Naive thymus-derived CD4-positive, alpha-beta T cell (primary cell): ENCODE data around the gene OTOA. TPM values are rescaled to one million over a fixed set of nuclear protein-coding genes. Genes with fewer than 3 reads are reported as not detected.
"Not testable (repeated sequence)": the region's sequence is repeated elsewhere in the genome, so short reads cannot be mapped to it uniquely, and the experiment has no call there.

Source experiments
- ATAC-seq: fragments of 150-1000 bp; cut with Tn5 transposase; 2 replicates; pipeline ENCODE4 v1.10.0; 2021; ENCODE audit warnings: mild to moderate bottlenecking, moderate library complexity
- CTCF ChIA-PET: fragments of 350-600 bp; sonication (Branson Sonifier 250); formaldehyde crosslinking; loops from one replicate; lab custom pipeline; 2021; ENCODE audit warnings: antibody characterized with exemption; lab: Charles Lee
- POLR2A ChIA-PET: fragments of 350-600 bp; sonication (Branson Sonifier 250); formaldehyde crosslinking; loops from one replicate; lab custom pipeline; 2021; ENCODE audit warnings: antibody characterized with exemption, inconsistent platforms; lab: Charles Lee
- DNase-seq, 9 donors: peaks; one replicate each; pipeline versions ENCODE4 v3.0.0 to v3.0.0-alpha.2; 2020 to 2022; ENCODE audit warnings: mixed read lengths in 1 of 9
- H3K27ac ChIP-seq: one replicate; pipeline ENCODE4 v1.7.0; 2013; ENCODE audit warnings: mild to moderate bottlenecking, low read depth, low read length, moderate library complexity
- H3K27me3 ChIP-seq, 2 donors: one replicate each; pipeline ENCODE4 v1.7.0; 2013; ENCODE audit warnings: low read length in 2 of 2, mild to moderate bottlenecking in 2 of 2, moderate library complexity in 2 of 2; ENCODE audit not compliant: control insufficient read depth in 2 of 2, insufficient read depth in 2 of 2
- H3K36me3 ChIP-seq, 3 experiments: 1 replicate in 2 of 3; 2 replicates in 1 of 3; pipeline ENCODE4 v1.7.0; 2013; ENCODE audit warnings: low read length in 3 of 3, mild to moderate bottlenecking in 3 of 3, moderate library complexity in 1 of 3; ENCODE audit not compliant: insufficient read depth in 3 of 3, control insufficient read depth in 2 of 3
- H3K4me1 ChIP-seq, 2 donors: one replicate each; pipeline ENCODE4 v1.7.0; 2013; ENCODE audit warnings: low read length in 2 of 2, mild to moderate bottlenecking in 2 of 2, moderate library complexity in 1 of 2; ENCODE audit not compliant: control insufficient read depth in 2 of 2, insufficient read depth in 2 of 2
- H3K4me3 ChIP-seq: 2 replicates; pipeline ENCODE4 v1.7.0; 2013; ENCODE audit warnings: mild to moderate bottlenecking, low read length
- H3K9me3 ChIP-seq, 3 experiments: 1 replicate in 2 of 3; 2 replicates in 1 of 3; pipeline ENCODE4 v1.7.0; 2013; ENCODE audit warnings: low read length in 3 of 3; ENCODE audit not compliant: control insufficient read depth in 2 of 3
- H3K27ac Mint-ChIP-seq, 9 donors: one replicate each; pipeline ENCODE4 v1.8.0; 2020 to 2022; ENCODE audit warnings: mixed read lengths in 9 of 9, mild to moderate bottlenecking in 8 of 9, moderate library complexity in 5 of 9, inconsistent platforms in 2 of 9
- H3K27me3 Mint-ChIP-seq, 5 donors: one replicate each; pipeline ENCODE4 v1.8.0; 2021 to 2022; ENCODE audit warnings: mixed read lengths in 5 of 5, mild to moderate bottlenecking in 1 of 5
- H3K36me3 Mint-ChIP-seq, 5 donors: one replicate each; pipeline ENCODE4 v1.8.0; 2020 to 2022; ENCODE audit warnings: mixed read lengths in 5 of 5, mild to moderate bottlenecking in 3 of 5, inconsistent platforms in 1 of 5
- H3K4me1 Mint-ChIP-seq, 7 donors: one replicate each; pipeline ENCODE4 v1.8.0; 2020 to 2022; ENCODE audit warnings: mixed read lengths in 7 of 7, mild to moderate bottlenecking in 3 of 7, inconsistent platforms in 1 of 7
- H3K4me3 Mint-ChIP-seq, 10 donors: one replicate each; pipeline ENCODE4 v1.8.0; 2020 to 2022; ENCODE audit warnings: mild to moderate bottlenecking in 10 of 10, mixed read lengths in 10 of 10, moderate library complexity in 6 of 10, inconsistent platforms in 2 of 10
- H3K9me3 Mint-ChIP-seq, 11 donors: one replicate each; pipeline ENCODE4 v1.8.0; 2020 to 2022; ENCODE audit warnings: mixed read lengths in 11 of 11, mild to moderate bottlenecking in 4 of 11, inconsistent platforms in 1 of 11, moderate library complexity in 1 of 11
- intact Hi-C, 2 donors: fragments of 100-400 bp; cut with micrococcal nuclease; formaldehyde crosslinking; loops; one replicate each; pipeline ENCODE4 v1.15.1; 2023
- polyA plus RNA-seq, 2 donors: library from polyadenylated mRNA; unstranded; fragments of 300-500 nt; fragmentation: Illumina TruSeq; gene quantifications; one replicate each; pipeline ENCODE4 v1.2.3, GENCODE V29; 2021
- total RNA-seq, 6 experiments: library from RNA in 5 of 6; stranded (reverse) in 5 of 6; gene quantifications; 1 replicate in 5 of 6; 2 replicates in 1 of 6; pipeline ENCODE4 v1.2.3 and lab custom pipeline; 2021 to 2026

The OTOA gene
- total and polyA plus RNA-seq, 7 experiments from 2014 or later: 0.04 to 0.17 (median 0.11) TPM; not detected in 2

DNA sequence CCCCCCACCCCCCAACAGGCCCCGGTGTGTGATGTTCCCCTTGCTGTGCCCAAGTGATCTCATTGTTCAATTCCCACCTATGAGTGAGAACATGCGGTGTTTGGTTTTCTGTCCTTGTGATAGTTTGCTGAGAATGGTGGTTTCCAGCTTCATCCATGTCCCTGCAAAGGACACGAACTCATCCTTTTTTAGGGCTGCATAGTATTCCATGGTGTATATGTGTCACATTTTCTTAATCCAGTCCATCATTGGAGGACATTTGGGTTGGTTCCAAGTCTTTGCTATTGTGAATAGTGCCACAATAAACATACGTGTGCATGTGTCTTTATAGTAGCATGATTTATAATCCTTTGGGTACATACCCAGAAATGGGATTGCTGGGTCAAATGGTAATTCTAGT lies 27.2 kb downstream of the OTOA start:
- H3K27me3 Mint-ChIP-seq, H3K9me3 Mint-ChIP-seq, intact Hi-C loops: not testable (repeated sequence)

DNA sequence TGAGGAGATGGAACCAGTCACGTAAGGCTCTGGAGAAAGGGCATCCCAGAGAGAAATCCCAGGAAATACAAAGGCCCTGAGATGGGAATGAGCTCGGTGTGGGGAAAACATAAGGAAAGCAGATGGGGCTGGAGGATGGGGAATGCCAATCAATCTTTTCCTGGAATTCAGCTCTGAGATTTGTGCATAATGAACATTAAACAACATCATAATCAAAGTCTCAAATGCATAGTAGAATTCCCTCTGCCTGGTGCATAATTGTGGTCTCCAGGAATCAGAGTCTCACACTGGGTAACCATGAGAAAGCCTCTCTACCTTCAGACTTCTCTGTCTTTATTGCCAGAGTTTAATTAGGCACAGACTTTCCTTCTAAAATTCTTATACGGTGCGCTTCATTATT lies 30.8 kb downstream of the OTOA start:
- Histone ChIP-seq H3K27me3 (no peaks in the 10 kb centered on the region), H3K4me3 (no peak overlapping the region), H3K36me3 (no peaks in the 10 kb centered on the region), H3K9me3 (no peaks in the 10 kb centered on the region), H3K4me1 (no peaks in the 10 kb centered on the region), H3K27ac (no peak overlapping the region)
- Mint-ChIP-seq H3K4me3 (no peak overlapping the region), H3K9me3 (peaks cover 0 to 3% (median 0%) of the 10 kb centered on the region in 11 donors), H3K4me1 (no peaks in the 10 kb centered on the region), H3K36me3 (no peaks in the 10 kb centered on the region), H3K27ac (no peak overlapping the region), H3K27me3 (peaks cover 0 to 7% (median 0%) of the 10 kb centered on the region in 5 donors)
- ChIA-PET POLR2A (no interaction called here), CTCF (interaction anchor here (0.6 kb wide), 1 partner anchor 37 kb away, joined by 3 read pairs; no protein-coding TSS in a partner anchor)
- intact Hi-C loops: no loop called here
- no peak for ATAC-seq
- DNase-seq: no peak

More for the DNA sequence above, 27.2 kb downstream of the OTOA start:
- H3K4me3 Mint-ChIP-seq, H3K9me3 ChIP-seq, H3K36me3 ChIP-seq, ATAC-seq, H3K27me3 ChIP-seq, H3K36me3 Mint-ChIP-seq, H3K4me1 Mint-ChIP-seq, CTCF ChIA-PET, H3K27ac Mint-ChIP-seq, DNase-seq, H3K27ac ChIP-seq, H3K4me1 ChIP-seq, H3K4me3 ChIP-seq: not testable (repeated sequence)
- POLR2A ChIA-PET: interaction anchor here (0.7 kb wide), 1 partner anchor 30 kb away, joined by 3 read pairs; no protein-coding TSS in a partner anchor

DNA sequence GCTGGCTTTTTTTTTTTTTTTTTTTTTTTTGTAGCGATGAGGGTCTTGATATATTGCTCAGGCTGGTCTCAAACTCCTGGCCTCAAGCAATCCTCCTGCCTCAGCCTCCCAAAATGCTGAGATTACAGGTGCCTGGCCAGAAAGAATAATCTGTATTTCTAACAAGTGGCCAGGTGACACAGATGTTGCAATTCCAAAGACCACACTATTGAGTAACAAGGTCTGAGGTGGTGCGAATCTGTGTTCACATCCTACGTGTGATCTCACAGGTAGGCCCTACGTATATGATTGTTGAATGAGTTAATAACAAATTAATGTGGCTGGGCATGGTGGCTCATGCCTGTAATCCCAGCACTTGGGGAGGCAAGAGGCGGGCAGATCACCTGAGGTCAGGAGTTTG lies 33.3 kb downstream of the OTOA start:
- H3K27ac ChIP-seq: no peak overlapping the region
- peaks cover 0 to 2% (median 0%) of the 10 kb centered on the region in 11 donors for H3K9me3 Mint-ChIP-seq
- ATAC-seq: no peak
- H3K4me1 Mint-ChIP-seq: no peaks in the 10 kb centered on the region
- no peaks in the 10 kb centered on the region for H3K27me3 ChIP-seq
- H3K9me3 ChIP-seq: no peaks in the 10 kb centered on the region
- no peak overlapping the region for H3K4me3 ChIP-seq
- H3K4me1 ChIP-seq: no peaks in the 10 kb centered on the region
- H3K4me3 Mint-ChIP-seq: no peak overlapping the region
- intact Hi-C loops: no loop called here
- H3K36me3 Mint-ChIP-seq: no peaks in the 10 kb centered on the region
- POLR2A ChIA-PET: no interaction called here
- H3K36me3 ChIP-seq: no peaks in the 10 kb centered on the region
- no peak overlapping the region for H3K27ac Mint-ChIP-seq
- DNase-seq: no peak
- CTCF ChIA-PET: no interaction called here
- H3K27me3 Mint-ChIP-seq: peaks cover 0 to 4% (median 0%) of the 10 kb centered on the region in 5 donors

DNA sequence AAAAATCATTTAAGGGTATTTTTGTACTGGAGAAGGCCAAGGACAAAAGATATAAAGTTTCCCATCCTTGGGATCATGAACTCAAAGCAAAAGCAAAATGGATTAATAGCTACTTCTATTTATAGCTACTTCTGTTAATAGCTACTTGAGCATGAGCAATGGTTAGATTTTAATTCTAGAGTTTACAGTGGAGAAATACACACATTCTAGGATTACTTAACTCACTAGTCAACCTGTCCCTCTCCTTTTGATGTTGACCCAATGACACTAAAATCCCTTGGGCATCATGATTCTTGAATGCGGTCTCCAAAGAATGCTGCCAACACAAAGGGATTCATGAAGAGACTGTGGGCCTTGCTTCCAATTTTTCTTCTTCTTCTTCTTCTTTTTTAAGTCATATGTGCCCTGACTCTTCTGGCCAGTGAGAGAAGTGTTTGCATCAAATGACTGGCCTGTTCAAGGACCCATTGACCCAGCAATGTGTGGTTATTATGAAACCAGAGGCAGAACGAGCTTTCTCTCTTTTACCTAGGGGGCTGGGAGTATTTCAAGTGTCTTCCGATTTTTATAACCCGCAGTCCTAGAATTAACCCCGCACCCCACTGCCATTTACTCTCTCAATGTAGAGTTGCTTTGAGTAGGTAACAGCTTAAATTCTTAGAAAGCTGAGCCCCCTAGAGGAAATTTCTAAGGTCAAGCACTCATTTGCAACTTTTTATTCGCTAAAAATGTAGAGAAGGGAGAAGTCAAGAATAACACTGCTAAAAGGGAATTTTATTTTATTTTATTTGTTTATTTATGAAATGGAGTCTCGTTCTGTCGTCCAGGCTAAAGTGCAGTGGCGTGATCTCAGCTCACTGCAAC lies 34.6 kb downstream of the OTOA start:
- Mint-ChIP-seq H3K4me1 (no peaks in the 10 kb centered on the region), H3K27me3 (peaks cover 0 to 7% (median 0%) of the 10 kb centered on the region in 5 donors), H3K9me3 (peaks cover 0 to under 1% (median 0%) of the 10 kb centered on the region in 11 donors), H3K36me3 (no peaks in the 10 kb centered on the region), H3K27ac (no peak overlapping the region), H3K4me3 (no peak overlapping the region)
- CTCF ChIA-PET: interaction anchor here (0.7 to 1.0 kb wide), 2 partner anchors 17 to 41 kb away, joined by 3 read pairs; no protein-coding TSS in a partner anchor
- ATAC-seq (no peak), DNase-seq (no peak)
- H3K27me3 ChIP-seq: no peaks in the 10 kb centered on the region
- H3K9me3 ChIP-seq: no peaks in the 10 kb centered on the region
- no peak overlapping the region for H3K27ac ChIP-seq
- intact Hi-C loops: loop anchor here in 1 of 2 donors (2.0 kb wide), 1 partner anchor 42 kb away; no protein-coding TSS in a partner anchor
- no peaks in the 10 kb centered on the region for H3K36me3 ChIP-seq
- no peak overlapping the region for H3K4me3 ChIP-seq
- POLR2A ChIA-PET: no interaction called here
- no peaks in the 10 kb centered on the region for H3K4me1 ChIP-seq

DNA sequence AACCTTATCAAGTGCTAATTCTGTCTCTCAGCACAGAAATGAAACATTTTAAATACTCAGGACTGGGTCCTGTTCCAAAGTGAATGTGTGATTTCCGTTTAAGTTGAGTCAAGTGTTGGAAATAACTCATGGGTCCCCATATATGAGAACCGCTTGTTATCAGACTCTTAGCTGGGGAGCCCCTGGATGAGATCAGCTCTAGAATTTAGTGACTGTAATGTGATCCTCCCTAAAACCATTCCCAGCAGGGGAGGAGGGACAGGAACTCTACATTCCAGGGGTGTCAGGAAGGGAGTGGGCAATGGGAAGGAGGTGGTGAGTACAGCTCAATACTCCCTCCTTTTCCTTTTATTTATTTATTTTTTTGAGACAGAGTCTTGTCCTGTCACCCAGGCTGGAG lies 37.5 kb downstream of the OTOA start:
- no peak for ATAC-seq
- no peaks in the 10 kb centered on the region for H3K36me3 ChIP-seq
- H3K4me1 Mint-ChIP-seq: no peaks in the 10 kb centered on the region
- no peak overlapping the region for H3K4me3 Mint-ChIP-seq
- H3K27me3 ChIP-seq: no peaks in the 10 kb centered on the region
- H3K27ac ChIP-seq: no peak overlapping the region
- no peak for DNase-seq
- H3K27ac Mint-ChIP-seq: no peak overlapping the region
- H3K36me3 Mint-ChIP-seq: no peaks in the 10 kb centered on the region
- ChIA-PET POLR2A (no interaction called here), CTCF (interaction anchor here (0.6 to 0.9 kb wide), 2 partner anchors 13 to 44 kb away, joined by 3 to 4 read pairs; no protein-coding TSS in a partner anchor)
- intact Hi-C loops: no loop called here
- peaks cover 0 to 6% (median 0%) of the 10 kb centered on the region in 5 donors for H3K27me3 Mint-ChIP-seq
- H3K9me3 ChIP-seq: no peaks in the 10 kb centered on the region
- H3K4me1 ChIP-seq: no peaks in the 10 kb centered on the region
- no peaks in the 10 kb centered on the region for H3K9me3 Mint-ChIP-seq
- H3K4me3 ChIP-seq: no peak overlapping the region

DNA sequence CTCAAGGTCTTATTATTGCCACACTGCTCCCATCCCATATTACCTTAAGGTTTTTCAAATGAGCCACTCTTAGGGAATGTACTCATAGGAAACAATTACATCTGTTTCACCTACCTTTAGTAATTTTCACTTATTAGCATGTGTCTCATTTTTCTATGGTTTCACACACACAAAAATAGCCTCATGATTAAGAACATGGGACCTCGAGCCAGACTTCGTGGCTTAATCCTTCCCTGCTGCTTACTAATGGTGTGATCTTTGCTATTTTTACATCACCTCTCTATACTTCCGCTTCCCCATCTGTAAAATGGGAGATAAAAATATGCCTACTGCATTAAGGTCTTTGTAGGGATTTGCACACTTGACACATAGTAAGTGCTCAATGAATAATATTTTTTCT lies 38.5 kb downstream of the OTOA start:
- Histone ChIP-seq H3K4me3 (no peak overlapping the region), H3K27ac (no peak overlapping the region), H3K36me3 (no peaks in the 10 kb centered on the region), H3K4me1 (no peaks in the 10 kb centered on the region), H3K9me3 (no peaks in the 10 kb centered on the region), H3K27me3 (no peaks in the 10 kb centered on the region)
- H3K4me3 Mint-ChIP-seq: no peak overlapping the region
- H3K27ac Mint-ChIP-seq: no peak overlapping the region
- POLR2A ChIA-PET: no interaction called here
- H3K9me3 Mint-ChIP-seq: no peaks in the 10 kb centered on the region
- H3K27me3 Mint-ChIP-seq: peaks cover 0 to 6% (median 0%) of the 10 kb centered on the region in 5 donors
- DNase-seq: no peak
- CTCF ChIA-PET: no interaction called here
- ATAC-seq: no peak
- no peaks in the 10 kb centered on the region for H3K4me1 Mint-ChIP-seq
- intact Hi-C loops: no loop called here
- no peaks in the 10 kb centered on the region for H3K36me3 Mint-ChIP-seq
